ENCODE measurements around the gene UQCR11. TPM values are rescaled to one million over a fixed set of nuclear protein-coding genes. Genes with fewer than 3 reads are reported as not detected.

UQCR11 gene
- total and polyA plus RNA-seq, 2 donors (not counting 3 experiments of a cell fraction or from before 2014, with no cell fraction given) = 165 to 210 TPM

DNA sequence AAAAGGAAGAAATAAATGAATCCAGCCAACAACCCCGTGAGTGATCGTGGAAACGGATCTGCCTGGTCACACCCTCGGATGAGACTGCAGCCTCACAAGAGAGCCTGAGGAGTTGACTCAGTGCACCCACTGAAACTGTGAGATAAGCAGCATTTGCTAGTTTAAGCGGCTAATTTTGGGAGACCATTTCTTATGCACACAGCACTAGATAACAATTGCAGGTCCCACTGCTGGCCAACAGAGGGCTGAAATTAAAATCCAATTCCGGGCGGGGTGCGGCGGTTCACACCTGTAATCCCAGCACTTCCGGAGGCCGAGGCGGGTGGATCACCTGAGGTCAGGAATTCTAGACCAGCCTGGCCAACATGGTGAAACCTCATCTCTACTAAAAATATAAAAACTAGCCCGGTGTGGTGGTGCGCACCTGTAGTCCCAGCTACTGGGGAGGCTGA, 3.6 kb downstream of the UQCR11 start:
- H3K4me3 ChIP-seq (replicated peaks in 1 of 3; ENCODE audit: insufficient read depth in 1 of 3, low read depth in 1 of 3, low read length in 3 of 3) = no peak overlapping the region
- H3K27ac ChIP-seq (ENCODE audit: insufficient read depth, low read depth, low read length) = no peak overlapping the region
- H2AFZ ChIP-seq (ENCODE audit: low read depth, low read length) = no peak overlapping the region
- no peaks in the 10 kb centered on the region for H3K27me3 ChIP-seq (ENCODE audit: control insufficient read depth in 2 of 2, insufficient read depth in 2 of 2, low read length in 2 of 2)
- no peak for FAIRE-seq
- peaks cover 9% of the 10 kb centered on the region for H3K4me1 ChIP-seq (ENCODE audit: control insufficient read depth, extremely low read depth, insufficient read depth, low read length)
- no peak for TF ChIP-seq POLR2A (IDR thresholded peaks at IDR 0.05; ENCODE audit: low read depth, low read length)
- TF ChIP-seq JUN (IDR thresholded peaks at IDR 0.05; ENCODE audit: borderline replicate concordance, insufficient read depth, insufficient read length, low read depth) = no peak
- TF ChIP-seq, protein P1, sequence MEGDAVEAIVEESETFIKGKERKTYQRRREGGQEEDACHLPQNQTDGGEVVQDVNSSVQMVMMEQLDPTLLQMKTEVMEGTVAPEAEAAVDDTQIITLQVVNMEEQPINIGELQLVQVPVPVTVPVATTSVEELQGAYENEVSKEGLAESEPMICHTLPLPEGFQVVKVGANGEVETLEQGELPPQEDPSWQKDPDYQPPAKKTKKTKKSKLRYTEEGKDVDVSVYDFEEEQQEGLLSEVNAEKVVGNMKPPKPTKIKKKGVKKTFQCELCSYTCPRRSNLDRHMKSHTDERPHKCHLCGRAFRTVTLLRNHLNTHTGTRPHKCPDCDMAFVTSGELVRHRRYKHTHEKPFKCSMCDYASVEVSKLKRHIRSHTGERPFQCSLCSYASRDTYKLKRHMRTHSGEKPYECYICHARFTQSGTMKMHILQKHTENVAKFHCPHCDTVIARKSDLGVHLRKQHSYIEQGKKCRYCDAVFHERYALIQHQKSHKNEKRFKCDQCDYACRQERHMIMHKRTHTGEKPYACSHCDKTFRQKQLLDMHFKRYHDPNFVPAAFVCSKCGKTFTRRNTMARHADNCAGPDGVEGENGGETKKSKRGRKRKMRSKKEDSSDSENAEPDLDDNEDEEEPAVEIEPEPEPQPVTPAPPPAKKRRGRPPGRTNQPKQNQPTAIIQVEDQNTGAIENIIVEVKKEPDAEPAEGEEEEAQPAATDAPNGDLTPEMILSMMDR (IDR thresholded peaks at IDR 0.05; ENCODE audit: extremely low read depth in 1 of 2, insufficient read depth in 1 of 2, low read depth in 1 of 2, low read length in 2 of 2) = no peak
- no peak for TF ChIP-seq MYC (IDR thresholded peaks at IDR 0.05; ENCODE audit: low read depth, low read length)
- TF ChIP-seq EZH2 (IDR thresholded peaks at IDR 0.05; ENCODE audit: borderline replicate concordance, low read depth, low read length, severe bottlenecking) = no peak
- TF ChIP-seq GATA2 (IDR thresholded peaks at IDR 0.05; ENCODE audit: insufficient read depth, insufficient read length, low read depth, low read length) = no peak
- TF ChIP-seq, protein P2, sequence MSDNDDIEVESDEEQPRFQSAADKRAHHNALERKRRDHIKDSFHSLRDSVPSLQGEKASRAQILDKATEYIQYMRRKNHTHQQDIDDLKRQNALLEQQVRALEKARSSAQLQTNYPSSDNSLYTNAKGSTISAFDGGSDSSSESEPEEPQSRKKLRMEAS (IDR thresholded peaks at IDR 0.05; ENCODE audit: insufficient read depth, insufficient read length) = no peak
- H3K79me2 ChIP-seq (ENCODE audit: control insufficient read depth, insufficient read depth, low read length) = peaks cover 54% of the 10 kb centered on the region
- H3K36me3 ChIP-seq (ENCODE audit: control insufficient read depth in 2 of 2, extremely low read depth in 1 of 2, insufficient read depth in 2 of 2, low read length in 2 of 2) = peaks cover 10 to 23% of the 10 kb centered on the region in 2 experiments
- dilution Hi-C loops (cut with MboI; ENCODE audit: extremely low pct_ligation_motif_present, low sequenced_read_pairs) = no loop called here
- intact Hi-C loops (cut with micrococcal nuclease) = no loop called here
- H3K4me2 ChIP-seq (ENCODE audit: insufficient read depth, low read length) = no peak overlapping the region
- no peaks in the 10 kb centered on the region for H3K9me3 ChIP-seq (replicated peaks; ENCODE audit: control insufficient read depth, insufficient read depth, low read length)
- ChIA-PET POLR2A (no interaction called here), CTCF (no interaction called here)
- BruUV-seq (replicated peaks) = no TSS peak
- H3K9me1 ChIP-seq (replicated peaks; ENCODE audit: control insufficient read depth, extremely low read depth, insufficient read depth, low read length) = no peaks in the 10 kb centered on the region
- no peaks in the 10 kb centered on the region for H4K20me1 ChIP-seq (replicated peaks; ENCODE audit: control insufficient read depth, extremely low read depth, insufficient read depth, low read length)
- H3K9ac ChIP-seq (replicated peaks; ENCODE audit: extremely low read depth, insufficient read depth, low read length) = no peak overlapping the region
- no peak for DNase-seq (ENCODE audit: low read depth, low spot score)
